Activated CD8-positive, alpha-beta memory T cell treated with anti-CD3 and anti-CD28 coated beads for 4 hours (primary cell): ENCODE results near the gene MANEAL.

ENCODE experiments used
- DNase-seq, 2 donors: peaks; one replicate each; pipeline ENCODE4 v3.0.0-alpha.2; 2020; ENCODE audit warnings: low read depth in 2 of 2

The MANEAL gene

DNA sequence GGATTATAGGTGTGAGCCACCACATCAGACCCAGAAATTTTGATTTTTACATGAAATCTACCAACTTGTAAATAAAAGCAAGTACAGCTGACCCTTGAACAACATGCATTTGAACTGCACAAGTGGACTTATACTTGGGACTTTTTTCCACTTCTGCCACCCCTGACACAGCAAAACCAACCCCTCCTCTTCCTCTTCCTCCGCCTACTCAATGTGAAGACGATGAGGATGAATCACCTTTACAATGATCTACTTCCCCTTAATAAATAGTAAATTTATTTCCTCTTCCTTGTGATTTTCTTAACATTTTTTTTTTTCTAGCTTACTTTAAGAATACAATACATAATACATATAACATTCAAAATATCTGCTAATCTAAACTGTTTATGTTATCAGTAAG is 31.9 kb downstream of the MANEAL start:
- no peak for DNase-seq

DNA sequence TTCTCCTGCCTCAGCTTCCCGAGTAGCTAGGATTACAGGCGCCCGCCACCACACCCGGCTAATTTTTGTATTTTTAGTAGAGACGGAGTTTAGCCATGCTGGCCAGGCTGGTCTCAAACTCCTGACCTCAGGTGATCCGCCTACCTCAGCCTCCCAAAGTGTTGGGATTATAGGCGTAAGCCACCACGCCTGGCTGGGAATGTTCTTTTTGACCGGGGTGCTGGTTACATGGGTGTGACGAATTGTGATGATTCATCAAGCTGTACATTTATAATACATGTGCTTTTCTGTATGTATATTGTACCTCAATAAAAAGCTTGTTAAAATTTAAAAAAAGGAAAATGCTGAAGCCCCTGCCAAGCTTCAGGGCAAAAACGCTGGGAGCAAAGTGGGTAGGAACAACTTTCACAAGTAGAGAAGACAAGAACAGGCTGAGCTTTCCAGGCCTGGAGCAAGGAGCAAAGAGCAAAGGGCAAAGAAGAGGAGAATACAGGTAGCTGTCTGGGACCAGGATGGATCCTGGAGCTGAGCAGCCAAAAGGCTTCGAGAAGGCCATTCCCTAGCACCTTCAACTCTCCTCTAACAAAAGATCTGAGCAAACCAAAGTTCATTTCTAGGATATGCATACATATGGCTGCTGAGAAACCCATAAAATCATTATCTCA is 34.9 kb downstream of the MANEAL start:
- DNase-seq: no peak

DNA sequence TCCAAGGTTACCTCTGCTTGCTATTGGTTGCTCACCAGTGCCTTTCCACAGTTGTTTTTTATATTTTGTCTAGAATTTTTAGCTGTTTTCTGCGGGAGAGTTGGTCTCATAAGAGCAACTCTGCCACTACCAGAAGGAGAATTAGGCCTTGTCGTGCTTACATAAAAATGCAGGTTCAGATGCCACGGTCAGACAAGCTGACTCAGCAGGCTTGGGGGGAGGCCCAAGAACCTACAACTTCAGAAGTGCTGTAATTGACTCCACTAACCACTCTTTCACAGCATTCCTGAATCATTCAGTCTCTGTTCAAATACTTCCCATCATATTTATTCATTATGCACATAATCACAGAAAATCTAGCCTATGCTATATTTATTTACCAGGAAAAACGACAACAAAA is 37.5 kb downstream of the MANEAL start:
- no peak for DNase-seq

DNA sequence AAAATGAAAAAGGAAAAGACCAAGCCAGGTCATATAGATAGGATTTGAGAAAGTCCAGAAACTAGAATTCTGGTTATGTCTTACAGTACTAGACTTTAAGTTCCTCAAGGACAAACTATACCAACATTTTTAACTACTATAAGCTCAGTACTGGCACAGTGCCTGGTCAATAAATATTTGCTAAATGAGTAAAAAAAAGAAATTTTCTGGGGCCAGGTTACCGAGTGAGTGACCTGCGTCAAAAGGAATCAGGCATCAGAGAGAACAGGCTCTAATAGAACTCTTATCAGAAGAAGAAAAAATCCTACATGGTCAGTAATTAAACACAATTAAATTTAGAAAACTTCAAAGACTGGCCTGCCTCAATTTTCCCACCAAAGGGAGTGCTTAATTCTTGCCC is 38.2 kb downstream of the MANEAL start:
- DNase-seq: no peak

DNA sequence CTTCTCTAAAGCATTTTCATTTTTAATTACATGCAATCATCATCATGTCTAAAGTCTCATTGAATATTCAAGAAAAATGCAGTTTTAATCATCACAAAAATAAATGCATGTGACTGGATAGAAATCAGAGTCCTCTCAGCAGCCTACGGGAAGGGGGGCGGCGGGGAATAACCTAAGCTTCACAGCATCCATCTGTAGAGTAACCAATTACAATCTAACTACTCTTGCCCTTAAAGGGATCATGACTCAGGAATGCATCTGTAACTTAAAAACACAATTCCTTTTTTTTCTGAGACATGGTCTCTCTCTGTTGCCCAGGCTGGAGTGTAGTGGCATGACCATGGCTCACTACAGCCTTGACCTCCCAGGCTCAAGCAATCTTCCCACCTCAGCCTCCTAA is 43.1 kb downstream of the MANEAL start:
- no peak for DNase-seq

DNA sequence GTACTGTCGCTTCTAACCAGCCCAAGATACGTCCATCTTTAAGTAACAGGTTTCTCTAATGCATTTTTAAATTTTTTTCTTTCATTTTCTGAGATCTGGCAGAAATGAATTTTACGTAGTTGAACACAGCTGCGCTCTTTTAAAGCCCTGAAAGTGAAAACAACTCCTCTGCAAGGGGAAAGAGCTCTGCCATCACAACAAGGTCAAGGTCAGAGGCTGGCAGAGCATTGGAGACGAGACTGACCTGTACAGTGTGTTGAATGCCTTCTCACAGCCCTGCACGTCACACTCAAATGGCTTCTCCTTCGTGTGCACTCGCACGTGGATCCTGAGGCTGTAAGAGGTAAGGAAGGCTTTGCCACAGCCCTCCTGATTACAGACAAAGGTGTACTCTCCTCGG is 46.0 kb downstream of the MANEAL start:
- DNase-seq: no peak

DNA sequence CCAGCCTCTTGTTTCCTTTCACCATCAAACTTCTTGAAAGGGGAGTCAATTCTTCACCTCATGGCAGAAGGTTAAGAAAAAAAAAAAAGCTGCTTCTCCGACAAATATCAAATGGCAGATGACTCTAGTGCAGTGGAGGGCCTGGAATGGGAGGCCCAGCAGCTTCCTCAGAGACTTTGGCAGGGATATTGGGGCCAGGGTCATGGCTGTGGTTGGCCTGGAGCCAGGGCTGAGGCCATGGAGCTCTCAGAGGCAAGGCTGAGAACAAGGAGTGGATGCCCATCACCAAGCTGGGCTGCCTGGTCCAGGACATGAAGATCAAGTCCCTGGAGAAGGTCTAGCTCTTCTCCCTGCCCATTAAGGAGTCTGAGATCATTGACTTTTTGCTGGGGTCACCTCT is 47.1 kb downstream of the MANEAL start:
- DNase-seq: no peak

DNA sequence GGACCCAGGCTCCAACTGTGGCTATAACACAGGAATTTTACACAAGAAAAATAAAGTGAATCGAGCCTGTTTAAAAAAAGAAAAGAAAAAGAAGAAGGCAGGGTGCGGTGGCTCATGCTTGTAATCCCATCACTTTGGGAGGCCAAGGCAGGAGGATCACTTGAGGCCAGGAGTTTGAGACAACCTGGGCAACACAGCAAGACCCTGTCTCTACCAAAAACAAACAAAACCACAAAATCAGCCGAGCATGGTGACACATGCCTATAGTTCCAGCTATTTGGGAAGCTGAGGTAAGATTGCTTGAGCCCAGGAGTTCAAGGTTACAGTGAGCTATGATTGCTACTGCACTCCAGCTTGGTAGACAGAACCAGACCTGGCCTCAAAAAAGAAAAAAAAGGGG is 48.0 kb downstream of the MANEAL start:
- DNase-seq: no peak

DNA sequence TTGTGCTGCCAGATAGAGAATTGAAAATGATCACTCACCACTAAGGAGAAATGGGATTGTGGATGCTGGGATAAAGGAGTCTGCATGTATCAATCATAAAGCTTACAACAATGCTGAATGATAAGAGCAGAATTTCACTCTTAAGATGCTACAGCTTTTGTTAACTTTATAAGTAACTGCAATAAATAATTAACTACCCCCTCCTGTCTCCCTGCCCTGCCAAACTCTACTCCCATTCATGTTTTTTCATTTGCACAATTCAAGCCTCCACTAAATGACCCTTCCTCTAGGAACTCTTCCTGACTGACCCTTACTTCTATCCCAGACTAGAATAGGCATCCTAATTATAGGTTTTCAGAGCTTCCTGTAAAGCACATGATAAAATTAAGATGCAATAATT is 50.9 kb downstream of the MANEAL start:
- no peak for DNase-seq

DNA sequence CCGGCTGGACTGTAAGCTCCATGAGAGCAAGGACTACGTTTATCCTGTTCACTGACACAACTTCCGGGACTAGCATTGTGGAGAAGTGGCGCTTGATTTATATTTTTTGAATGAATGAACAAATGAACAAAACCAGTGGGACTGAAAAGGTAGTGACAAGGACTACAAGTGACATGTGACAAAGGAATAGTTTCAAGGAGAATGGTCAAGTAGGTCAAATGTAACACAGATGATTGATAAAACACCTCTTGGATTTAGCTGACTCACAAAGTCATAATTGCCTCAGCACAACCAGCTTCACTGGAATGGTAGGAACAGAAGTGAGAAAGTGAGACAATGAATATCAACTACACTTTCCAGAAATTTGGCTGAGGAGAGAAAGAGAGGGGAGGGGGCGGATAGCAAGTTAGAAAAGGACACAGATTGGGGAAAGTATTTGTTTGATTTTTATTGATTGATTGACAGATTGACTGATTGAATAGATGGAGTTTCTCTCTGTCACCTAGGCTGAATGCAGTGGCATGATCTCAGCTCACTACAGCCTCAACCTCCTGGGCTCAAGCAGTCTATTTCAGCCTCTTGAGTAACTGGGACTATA is 51.5 kb downstream of the MANEAL start:
- no peak for DNase-seq

DNA sequence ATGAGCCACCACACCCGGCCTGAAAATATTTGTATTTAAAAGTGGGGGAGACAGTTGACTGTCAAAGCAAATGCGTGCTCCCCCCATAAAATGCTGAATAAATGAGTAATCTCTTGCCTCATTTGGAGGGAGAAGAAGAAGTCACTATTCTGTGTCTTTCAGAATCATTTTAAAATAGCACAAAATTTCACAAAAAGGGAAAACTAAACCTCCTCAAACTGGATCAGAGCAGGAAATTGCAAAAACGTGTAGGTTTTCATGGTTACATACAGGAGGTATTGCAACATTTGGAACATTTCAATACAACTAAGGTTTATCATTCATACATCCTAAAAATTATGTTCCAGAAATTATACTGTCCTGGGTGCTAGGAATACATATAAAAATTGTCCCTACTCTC is 52.1 kb downstream of the MANEAL start:
- DNase-seq: no peak

DNA sequence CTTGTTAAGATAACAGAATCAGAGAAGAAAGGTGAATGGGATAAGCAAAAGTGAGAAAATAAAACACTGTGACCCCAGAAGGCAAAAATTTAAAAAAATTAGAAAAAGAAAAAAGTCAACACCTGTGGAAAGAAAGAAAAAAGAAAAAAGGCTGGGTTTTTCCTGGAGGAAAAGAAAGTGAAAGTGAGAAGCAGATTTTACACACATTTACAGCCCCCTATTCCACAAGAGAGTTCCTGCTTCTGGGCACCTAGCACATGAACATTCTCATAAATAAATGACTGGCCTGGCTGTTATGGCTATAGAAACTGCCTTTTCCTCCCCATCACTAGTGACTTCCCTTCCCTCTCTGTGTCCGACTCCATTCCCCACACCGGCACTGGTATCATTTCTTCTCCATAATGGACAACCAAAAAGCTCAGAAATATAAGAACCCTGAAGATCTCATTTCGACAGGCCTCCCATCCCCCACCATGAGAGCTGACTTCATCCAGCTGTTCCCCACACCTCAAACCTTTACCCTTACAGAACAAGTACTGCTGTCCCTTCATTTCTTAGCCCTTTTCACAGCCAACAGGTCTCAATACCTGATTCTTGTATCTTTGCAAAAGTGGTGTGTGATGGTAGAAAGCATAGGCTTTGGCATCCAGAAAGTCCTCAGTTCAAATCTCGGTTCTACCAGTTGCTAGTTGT is 53.1 kb downstream of the MANEAL start:
- DNase-seq: no peak

DNA sequence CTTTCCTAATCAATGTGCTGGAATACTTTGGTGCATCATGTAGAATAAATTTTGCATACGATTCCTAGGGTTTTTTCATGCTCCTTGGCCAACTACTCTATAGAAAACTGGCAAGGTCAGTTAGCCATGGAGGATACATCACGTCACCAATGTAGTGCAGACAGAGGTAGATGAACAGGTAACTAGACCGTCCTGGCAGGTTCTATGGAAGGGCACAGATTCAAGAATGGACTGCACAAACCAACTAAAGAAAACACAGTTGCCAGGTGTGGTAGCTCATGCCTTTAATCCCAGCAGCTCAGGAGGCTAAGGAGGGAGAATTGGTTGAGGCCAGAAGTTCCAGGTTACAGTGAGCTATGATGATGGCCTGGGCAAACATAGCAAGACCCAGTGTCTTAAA is 55.8 kb downstream of the MANEAL start:
- DNase-seq: no peak

DNA sequence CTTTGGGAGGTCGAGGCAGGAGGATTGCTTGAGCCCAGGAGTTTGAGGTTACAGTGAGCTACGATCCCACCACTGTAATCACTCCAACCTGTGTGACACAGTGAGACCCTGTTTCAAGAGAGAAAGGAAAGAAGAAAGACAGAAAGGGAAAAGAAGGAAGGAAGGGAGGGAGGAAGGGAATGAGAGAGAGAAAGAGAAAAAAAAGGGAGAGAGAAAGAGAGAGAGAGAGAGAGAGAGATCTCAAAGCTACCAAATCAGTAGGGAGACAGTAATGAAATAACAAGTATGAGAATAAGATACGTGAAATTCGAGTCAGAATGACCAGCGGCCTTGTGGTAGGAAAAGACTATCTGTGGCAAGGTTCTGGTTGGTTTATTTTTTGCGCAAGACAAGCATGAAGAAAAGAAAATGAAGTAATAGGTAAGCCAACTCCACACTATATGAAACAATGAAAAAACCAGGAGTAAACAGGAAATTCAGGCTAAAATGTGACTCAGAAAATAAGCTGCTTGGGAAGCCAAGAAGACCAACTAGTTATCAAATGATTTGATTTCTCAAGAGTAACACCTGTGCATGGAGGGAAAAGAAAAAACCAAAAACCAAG is 56.8 kb downstream of the MANEAL start:
- no peak for DNase-seq
